Osteoblast (primary cell): ENCODE results near the gene GPR37L1. TPM values are rescaled to one million over a fixed set of nuclear protein-coding genes. Genes with fewer than 3 reads are reported as not detected.

Experiments
- DNase-seq: peaks from one replicate; pipeline ENCODE4 v3.0.0; 2011; ENCODE audit warnings: low spot score, mixed read lengths; ENCODE audit not compliant: insufficient read length; ENCODE audit errors: missing footprints
- H2AFZ ChIP-seq: 2 replicates; pipeline ENCODE4 v1.6.0; 2011; ENCODE audit warnings: mild to moderate bottlenecking, low read length
- H3K27ac ChIP-seq: 2 replicates; pipeline ENCODE4 v1.5.1; 2011; ENCODE audit warnings: mild to moderate bottlenecking, low read depth, low read length, moderate library complexity
- H3K27me3 ChIP-seq: 2 replicates; pipeline ENCODE4 v1.6.0; 2012; ENCODE audit warnings: mild to moderate bottlenecking, control low read depth, inconsistent platforms, low read length, moderate library complexity; ENCODE audit not compliant: insufficient read depth
- H3K36me3 ChIP-seq: 2 replicates; pipeline ENCODE4 v1.5.1; 2011; ENCODE audit warnings: mild to moderate bottlenecking, low read length, control low read depth, moderate library complexity; ENCODE audit not compliant: insufficient read depth
- H3K4me1 ChIP-seq: 2 replicates; pipeline ENCODE4 v1.5.1; 2011; ENCODE audit warnings: mild to moderate bottlenecking, low read length, control low read depth, moderate library complexity; ENCODE audit not compliant: insufficient read depth
- H3K4me2 ChIP-seq: 2 replicates; pipeline ENCODE4 v1.6.0; 2011; ENCODE audit warnings: mild to moderate bottlenecking, low read length; ENCODE audit not compliant: insufficient read depth
- H3K4me3 ChIP-seq: fragments of 200-600 bp; sonication (generic); 3 replicates; pipeline ENCODE4 v1.5.1; 2012; ENCODE audit warnings: mild to moderate bottlenecking, low read length, inconsistent platforms; ENCODE audit not compliant: insufficient read depth
- H3K79me2 ChIP-seq: 2 replicates; pipeline ENCODE4 v1.6.0; 2012; ENCODE audit warnings: mild to moderate bottlenecking, low read length, control low read depth, inconsistent platforms; ENCODE audit not compliant: insufficient read depth
- H3K9me3 ChIP-seq: 2 replicates; pipeline ENCODE4 v1.5.1; 2011; ENCODE audit warnings: low read depth, low read length, control low read depth
- H4K20me1 ChIP-seq: 2 replicates; pipeline ENCODE4 v1.6.0; 2012; ENCODE audit warnings: mild to moderate bottlenecking, low read length, control low read depth; ENCODE audit not compliant: insufficient read depth
- total RNA-seq: library from RNA; depleted of rRNA; stranded (reverse); fragments of >200 nt; gene quantifications from 2 replicates; pipeline ENCODE4 v1.2.3, GENCODE V29; 2012
- TF ChIP-seq, protein P1 (sequence below): IDR thresholded peaks from 2 replicates; pipeline ENCODE4 v1.5.1; 2011; ENCODE audit warnings: mild to moderate bottlenecking, low read depth, low read length, moderate library complexity; ENCODE audit errors: extremely low read depth

Gene GPR37L1, protein sequence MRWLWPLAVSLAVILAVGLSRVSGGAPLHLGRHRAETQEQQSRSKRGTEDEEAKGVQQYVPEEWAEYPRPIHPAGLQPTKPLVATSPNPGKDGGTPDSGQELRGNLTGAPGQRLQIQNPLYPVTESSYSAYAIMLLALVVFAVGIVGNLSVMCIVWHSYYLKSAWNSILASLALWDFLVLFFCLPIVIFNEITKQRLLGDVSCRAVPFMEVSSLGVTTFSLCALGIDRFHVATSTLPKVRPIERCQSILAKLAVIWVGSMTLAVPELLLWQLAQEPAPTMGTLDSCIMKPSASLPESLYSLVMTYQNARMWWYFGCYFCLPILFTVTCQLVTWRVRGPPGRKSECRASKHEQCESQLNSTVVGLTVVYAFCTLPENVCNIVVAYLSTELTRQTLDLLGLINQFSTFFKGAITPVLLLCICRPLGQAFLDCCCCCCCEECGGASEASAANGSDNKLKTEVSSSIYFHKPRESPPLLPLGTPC
- not detected in 2 replicates for total RNA-seq

DNA sequence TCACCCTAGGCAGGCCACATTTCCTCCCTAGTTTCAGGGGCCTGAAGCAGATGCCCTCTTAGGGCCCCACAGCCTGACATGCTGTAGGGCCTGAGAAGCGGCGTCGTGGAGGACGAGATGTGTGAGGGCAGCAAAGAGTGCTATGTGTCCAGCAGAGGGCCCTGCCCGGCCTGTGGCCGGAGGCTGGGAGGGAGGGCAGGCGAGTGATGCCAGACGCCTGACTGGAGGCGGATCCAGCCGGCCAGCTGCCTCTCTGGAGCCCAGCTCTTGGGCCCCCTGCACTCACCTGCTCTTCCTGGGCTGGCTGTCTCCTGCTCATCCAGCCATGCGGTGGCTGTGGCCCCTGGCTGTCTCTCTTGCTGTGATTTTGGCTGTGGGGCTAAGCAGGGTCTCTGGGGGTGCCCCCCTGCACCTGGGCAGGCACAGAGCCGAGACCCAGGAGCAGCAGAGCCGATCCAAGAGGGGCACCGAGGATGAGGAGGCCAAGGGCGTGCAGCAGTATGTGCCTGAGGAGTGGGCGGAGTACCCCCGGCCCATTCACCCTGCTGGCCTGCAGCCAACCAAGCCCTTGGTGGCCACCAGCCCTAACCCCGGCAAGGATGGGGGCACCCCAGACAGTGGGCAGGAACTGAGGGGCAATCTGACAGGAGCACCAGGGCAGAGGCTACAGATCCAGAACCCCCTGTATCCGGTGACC is at the start of gene GPR37L1:
TSS of gene GPR37L1 (plus strand) at position 279 of the 697 bp plus-strand sequence. CDS start at position 326, 47 bp downstream.
- TF ChIP-seq, protein P1, sequence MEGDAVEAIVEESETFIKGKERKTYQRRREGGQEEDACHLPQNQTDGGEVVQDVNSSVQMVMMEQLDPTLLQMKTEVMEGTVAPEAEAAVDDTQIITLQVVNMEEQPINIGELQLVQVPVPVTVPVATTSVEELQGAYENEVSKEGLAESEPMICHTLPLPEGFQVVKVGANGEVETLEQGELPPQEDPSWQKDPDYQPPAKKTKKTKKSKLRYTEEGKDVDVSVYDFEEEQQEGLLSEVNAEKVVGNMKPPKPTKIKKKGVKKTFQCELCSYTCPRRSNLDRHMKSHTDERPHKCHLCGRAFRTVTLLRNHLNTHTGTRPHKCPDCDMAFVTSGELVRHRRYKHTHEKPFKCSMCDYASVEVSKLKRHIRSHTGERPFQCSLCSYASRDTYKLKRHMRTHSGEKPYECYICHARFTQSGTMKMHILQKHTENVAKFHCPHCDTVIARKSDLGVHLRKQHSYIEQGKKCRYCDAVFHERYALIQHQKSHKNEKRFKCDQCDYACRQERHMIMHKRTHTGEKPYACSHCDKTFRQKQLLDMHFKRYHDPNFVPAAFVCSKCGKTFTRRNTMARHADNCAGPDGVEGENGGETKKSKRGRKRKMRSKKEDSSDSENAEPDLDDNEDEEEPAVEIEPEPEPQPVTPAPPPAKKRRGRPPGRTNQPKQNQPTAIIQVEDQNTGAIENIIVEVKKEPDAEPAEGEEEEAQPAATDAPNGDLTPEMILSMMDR = peak; percentile 62
- no peaks in the 10 kb centered on the region for H4K20me1 ChIP-seq
- no peaks in the 10 kb centered on the region for H3K79me2 ChIP-seq
- H3K27ac ChIP-seq = no peak within 1 kb of the TSS
- no peak within 1 kb of the TSS for H3K4me2 ChIP-seq
- peaks cover 4% of the 10 kb centered on the region for H3K4me1 ChIP-seq
- peaks cover 14% of the 10 kb centered on the region for H3K27me3 ChIP-seq
- no peaks in the 10 kb centered on the region for H3K9me3 ChIP-seq
- H3K4me3 ChIP-seq = no peak within 1 kb of the TSS
- H2AFZ ChIP-seq = no peak within 1 kb of the TSS
- no peaks in the 10 kb centered on the region for H3K36me3 ChIP-seq
- DNase-seq = peak; percentile 98

DNA sequence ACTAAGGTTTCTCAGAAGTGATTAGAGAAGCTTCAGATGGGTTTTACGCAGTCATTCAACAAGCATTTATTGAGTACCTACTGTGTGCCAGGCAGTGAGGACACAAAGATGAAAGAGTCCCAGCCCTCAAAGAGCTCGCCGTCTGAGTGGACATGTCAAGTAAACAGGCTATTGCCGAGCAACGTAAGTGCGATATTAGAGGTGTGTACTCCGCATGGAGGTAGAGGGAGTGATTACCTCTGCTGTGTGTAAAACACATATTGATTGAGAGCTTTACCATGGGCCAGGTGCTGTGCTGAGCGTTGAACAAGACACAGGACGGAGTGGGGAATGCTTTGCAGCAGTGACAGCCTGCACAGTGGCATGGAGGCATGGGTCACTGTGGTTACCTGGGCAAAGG is 49.5 kb upstream of the GPR37L1 start:
- Histone ChIP-seq H3K79me2 (no peaks in the 10 kb centered on the region), H4K20me1 (no peaks in the 10 kb centered on the region), H3K36me3 (no peaks in the 10 kb centered on the region), H3K9me3 (no peaks in the 10 kb centered on the region), H2AFZ (no peak overlapping the region), H3K27me3 (no peaks in the 10 kb centered on the region), H3K27ac (no peak overlapping the region), H3K4me1 (peaks cover 15% of the 10 kb centered on the region), H3K4me3 (no peak overlapping the region), H3K4me2 (no peak overlapping the region)
- no peak for DNase-seq
- TF ChIP-seq, protein P1 = no peak

DNA sequence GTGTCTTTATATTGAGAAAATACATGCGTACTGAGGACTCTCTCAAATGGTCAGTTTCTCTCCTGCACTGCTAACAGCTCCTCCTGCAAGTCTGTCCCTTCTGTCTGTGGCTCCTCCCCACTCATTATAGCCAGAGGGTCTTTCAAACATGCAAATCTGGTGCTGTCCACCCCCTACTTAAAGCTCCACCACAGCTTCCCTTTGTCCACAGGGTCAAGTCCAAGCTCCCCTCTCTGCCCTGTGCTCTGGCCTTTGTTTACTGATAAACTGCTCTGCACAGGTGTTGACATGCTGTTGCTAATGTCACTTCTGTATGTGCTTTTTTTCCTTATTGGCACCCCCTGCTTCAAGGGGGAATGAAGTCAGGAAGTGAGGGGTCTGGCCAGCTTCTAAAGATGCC is 47.7 kb upstream of the GPR37L1 start:
- TF ChIP-seq, protein P1 = no peak
- DNase-seq = no peak
- Histone ChIP-seq H4K20me1 (no peaks in the 10 kb centered on the region), H3K27ac (no peak overlapping the region), H3K27me3 (no peaks in the 10 kb centered on the region), H3K79me2 (no peaks in the 10 kb centered on the region), H3K36me3 (no peaks in the 10 kb centered on the region), H3K4me2 (no peak overlapping the region), H3K9me3 (no peaks in the 10 kb centered on the region), H3K4me3 (no peak overlapping the region), H3K4me1 (peaks cover 15% of the 10 kb centered on the region), H2AFZ (no peak overlapping the region)

- Histone ChIP-seq H3K4me1 (peaks cover 15% of the 10 kb centered on the region), H3K27me3 (no peaks in the 10 kb centered on the region), H3K9me3 (no peaks in the 10 kb centered on the region), H3K4me3 (no peak overlapping the region), H3K4me2 (no peak overlapping the region), H3K36me3 (no peaks in the 10 kb centered on the region), H3K27ac (no peak overlapping the region), H3K79me2 (no peaks in the 10 kb centered on the region), H4K20me1 (no peaks in the 10 kb centered on the region), H2AFZ (no peak overlapping the region)
- no peak for DNase-seq
- TF ChIP-seq, protein P1 = no peak
Observed at GRCh38 chr1:202075389-202075788, 47.3 kb upstream of the GPR37L1 start.
